Measurements from ENCODE around the gene FAHD2B. TPM values are rescaled to one million over a fixed set of nuclear protein-coding genes. Genes with fewer than 3 reads are reported as not detected.
"Not testable (repeated sequence)": the region's sequence is repeated elsewhere in the genome, so short reads cannot be mapped to it uniquely, and the experiment has no call there.

FAHD2B gene
- polyA plus RNA-seq, 1 donor (not counting 4 experiments of a cell fraction or from before 2014, with no cell fraction given) = 6.3 TPM

DNA sequence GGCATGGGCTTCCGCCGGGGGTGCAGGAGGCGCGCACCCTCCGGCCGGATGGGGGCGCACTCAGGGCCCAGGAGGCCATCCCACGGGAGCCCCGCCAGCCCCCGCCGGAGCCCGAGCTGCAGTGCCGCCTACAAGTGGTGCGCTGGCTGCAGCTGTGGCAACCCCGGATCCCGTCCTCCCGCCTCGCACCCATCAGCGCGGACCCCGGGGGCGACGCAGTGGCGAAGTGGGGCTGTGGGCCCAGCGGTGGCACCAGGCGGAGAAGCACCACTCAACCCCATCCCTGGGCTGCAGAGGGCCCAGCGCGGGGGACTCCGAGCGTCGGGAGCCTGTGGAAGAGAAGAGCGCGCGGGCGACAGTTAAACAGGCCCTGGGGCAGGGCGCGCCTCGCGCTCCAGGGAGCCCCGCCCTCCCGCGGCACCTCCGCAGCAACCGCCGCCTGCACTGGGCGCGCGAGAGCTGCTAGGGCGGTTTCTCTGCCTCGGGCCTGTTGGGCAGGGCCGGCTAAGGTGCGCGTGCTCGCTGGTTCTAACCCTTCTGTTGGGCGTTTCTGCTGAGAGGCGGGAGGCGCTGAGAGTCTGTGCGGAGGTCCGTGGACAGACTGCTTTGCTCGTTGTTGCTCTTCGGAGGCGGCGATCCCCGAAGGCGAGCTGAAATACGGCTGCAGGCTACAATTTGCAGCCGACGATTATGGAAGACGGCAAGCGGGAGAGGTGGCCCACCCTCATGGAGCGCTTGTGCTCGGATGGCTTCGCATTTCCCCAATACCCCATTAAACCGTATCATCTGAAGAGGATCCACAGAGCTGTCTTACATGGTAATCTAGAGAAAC lies 18.6 kb upstream of the FAHD2B start, which contains the start of gene ANKRD36:
Gene ANKRD36 (plus strand): TSS at position 104 of the 832 bp plus-strand sequence. CDS start 587 bp downstream, at position 691.
- FAIRE-seq; H3K36me3 ChIP-seq (ENCODE audit: control insufficient read depth in 2 of 2, extremely low read depth in 1 of 2, insufficient read depth in 2 of 2, low read length in 2 of 2); H3K79me2 ChIP-seq (ENCODE audit: control insufficient read depth, insufficient read depth, low read length); dilution Hi-C loops (cut with MboI; ENCODE audit: extremely low pct_ligation_motif_present, low sequenced_read_pairs); H4K20me1 ChIP-seq (ENCODE audit: control insufficient read depth, extremely low read depth, insufficient read depth, low read length); H3K27me3 ChIP-seq (ENCODE audit: control insufficient read depth, extremely low read depth, insufficient read depth, low read length); H3K9me3 ChIP-seq (ENCODE audit: control insufficient read depth, low read depth, low read length); H3K9me1 ChIP-seq (ENCODE audit: control insufficient read depth, extremely low read depth, insufficient read depth, low read length); H3K4me1 ChIP-seq (ENCODE audit: control insufficient read depth, extremely low read depth, insufficient read depth, low read length): not testable (repeated sequence)
- H3K4me2 ChIP-seq (ENCODE audit: control insufficient read depth, extremely low read depth, insufficient read depth, low read depth, low read length) = peak within 1 kb of the TSS; percentile 87
- H3K27ac ChIP-seq (ENCODE audit: control insufficient read depth, insufficient read depth, low read length) = peak within 1 kb of the TSS; percentile 75
- peak within 1 kb of the TSS; percentile 91 for H2AFZ ChIP-seq (ENCODE audit: control insufficient read depth, low read length)
- H3K9ac ChIP-seq (ENCODE audit: control insufficient read depth, extremely low read depth, insufficient read depth, low read length) = peak within 1 kb of the TSS; percentile 78
- peak within 1 kb of the TSS; percentile 60 to 77 (median 63) for H3K4me3 ChIP-seq (ENCODE audit: control insufficient read depth in 2 of 3, extremely low read depth in 1 of 3, insufficient read depth in 2 of 3, low read depth in 1 of 3, low read length in 3 of 3)
- TF ChIP-seq, protein P1, sequence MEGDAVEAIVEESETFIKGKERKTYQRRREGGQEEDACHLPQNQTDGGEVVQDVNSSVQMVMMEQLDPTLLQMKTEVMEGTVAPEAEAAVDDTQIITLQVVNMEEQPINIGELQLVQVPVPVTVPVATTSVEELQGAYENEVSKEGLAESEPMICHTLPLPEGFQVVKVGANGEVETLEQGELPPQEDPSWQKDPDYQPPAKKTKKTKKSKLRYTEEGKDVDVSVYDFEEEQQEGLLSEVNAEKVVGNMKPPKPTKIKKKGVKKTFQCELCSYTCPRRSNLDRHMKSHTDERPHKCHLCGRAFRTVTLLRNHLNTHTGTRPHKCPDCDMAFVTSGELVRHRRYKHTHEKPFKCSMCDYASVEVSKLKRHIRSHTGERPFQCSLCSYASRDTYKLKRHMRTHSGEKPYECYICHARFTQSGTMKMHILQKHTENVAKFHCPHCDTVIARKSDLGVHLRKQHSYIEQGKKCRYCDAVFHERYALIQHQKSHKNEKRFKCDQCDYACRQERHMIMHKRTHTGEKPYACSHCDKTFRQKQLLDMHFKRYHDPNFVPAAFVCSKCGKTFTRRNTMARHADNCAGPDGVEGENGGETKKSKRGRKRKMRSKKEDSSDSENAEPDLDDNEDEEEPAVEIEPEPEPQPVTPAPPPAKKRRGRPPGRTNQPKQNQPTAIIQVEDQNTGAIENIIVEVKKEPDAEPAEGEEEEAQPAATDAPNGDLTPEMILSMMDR (optimal IDR thresholded peaks at IDR 0.05 in 1 of 3, IDR thresholded peaks at IDR 0.05 in 1 of 3, conservative IDR thresholded peaks at IDR 0.05 in 1 of 3; ENCODE audit: extremely low read depth in 1 of 3, insufficient read depth in 2 of 3, low read length in 3 of 3) = peak in 2 of 3 experiments; percentile 12 to 53
- DNase-seq (ENCODE audit: low read depth, low spot score) = peak; percentile 19

DNA sequence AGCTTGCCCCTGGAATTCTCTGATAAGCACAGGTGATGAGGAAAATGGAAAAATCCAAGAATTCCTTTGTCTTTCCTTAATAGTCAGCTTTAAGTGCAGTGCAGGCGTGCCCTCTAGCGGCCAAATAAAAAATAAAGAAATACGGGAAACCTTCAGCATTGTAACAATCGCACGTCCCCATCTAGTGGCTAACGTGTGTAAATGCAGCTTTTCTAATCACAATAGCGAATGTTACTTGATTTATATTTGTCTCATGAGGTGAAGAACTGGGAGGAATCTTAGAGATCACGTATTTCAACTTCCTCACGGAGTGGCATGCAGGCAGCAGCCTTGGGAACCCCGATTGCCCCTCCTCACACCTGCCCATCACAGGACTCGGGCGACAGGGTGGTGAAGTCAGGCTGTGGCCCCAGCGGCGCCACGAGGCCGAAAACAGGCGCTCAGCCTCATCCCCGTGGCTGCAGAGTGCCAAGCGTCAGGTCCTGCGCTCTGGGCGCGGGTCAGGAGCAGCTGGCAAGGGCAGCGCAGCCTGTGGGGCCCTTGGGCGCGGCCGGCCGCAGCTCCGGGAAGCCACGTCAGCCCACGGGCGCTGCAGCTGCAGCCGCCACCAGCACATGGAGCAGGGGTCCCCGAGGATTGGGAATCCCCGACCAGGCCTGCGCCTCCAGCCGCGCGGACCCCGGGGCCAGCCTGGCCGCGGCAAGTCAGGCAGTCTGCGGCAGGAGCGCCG lies 17.8 kb upstream of the FAHD2B start:
- H3K36me3 ChIP-seq (ENCODE audit: control insufficient read depth in 2 of 2, extremely low read depth in 1 of 2, insufficient read depth in 2 of 2, low read length in 2 of 2); H4K20me1 ChIP-seq (ENCODE audit: control insufficient read depth, extremely low read depth, insufficient read depth, low read length); H3K4me1 ChIP-seq (ENCODE audit: control insufficient read depth, extremely low read depth, insufficient read depth, low read length); dilution Hi-C loops (cut with MboI; ENCODE audit: extremely low pct_ligation_motif_present, low sequenced_read_pairs); H3K9me1 ChIP-seq (ENCODE audit: control insufficient read depth, extremely low read depth, insufficient read depth, low read length); H3K79me2 ChIP-seq (ENCODE audit: control insufficient read depth, insufficient read depth, low read length); H3K9me3 ChIP-seq (ENCODE audit: control insufficient read depth, low read depth, low read length); H3K27me3 ChIP-seq (ENCODE audit: control insufficient read depth, extremely low read depth, insufficient read depth, low read length): not testable (repeated sequence)
- DNase-seq (ENCODE audit: low read depth, low spot score) = peak; percentile 11
- Histone ChIP-seq H3K27ac (ENCODE audit: control insufficient read depth, insufficient read depth, low read length) (peak overlapping the region; percentile 72), H3K4me3 (ENCODE audit: control insufficient read depth in 2 of 3, extremely low read depth in 1 of 3, insufficient read depth in 2 of 3, low read depth in 1 of 3, low read length in 3 of 3) (peak overlapping the region; percentile 57 to 73 (median 63)), H3K9ac (ENCODE audit: control insufficient read depth, extremely low read depth, insufficient read depth, low read length) (peak overlapping the region; percentile 77), H3K4me2 (ENCODE audit: control insufficient read depth, extremely low read depth, insufficient read depth, low read depth, low read length) (peak overlapping the region; percentile 87), H2AFZ (ENCODE audit: control insufficient read depth, low read length) (peak overlapping the region; percentile 91)
- peak; percentile 41 for FAIRE-seq
- TF ChIP-seq, protein P1 (optimal IDR thresholded peaks at IDR 0.05 in 1 of 3, IDR thresholded peaks at IDR 0.05 in 1 of 3, conservative IDR thresholded peaks at IDR 0.05 in 1 of 3; ENCODE audit: extremely low read depth in 1 of 3, insufficient read depth in 2 of 3, low read length in 3 of 3) = peak in 2 of 3 experiments; percentile 56 to 70

DNA sequence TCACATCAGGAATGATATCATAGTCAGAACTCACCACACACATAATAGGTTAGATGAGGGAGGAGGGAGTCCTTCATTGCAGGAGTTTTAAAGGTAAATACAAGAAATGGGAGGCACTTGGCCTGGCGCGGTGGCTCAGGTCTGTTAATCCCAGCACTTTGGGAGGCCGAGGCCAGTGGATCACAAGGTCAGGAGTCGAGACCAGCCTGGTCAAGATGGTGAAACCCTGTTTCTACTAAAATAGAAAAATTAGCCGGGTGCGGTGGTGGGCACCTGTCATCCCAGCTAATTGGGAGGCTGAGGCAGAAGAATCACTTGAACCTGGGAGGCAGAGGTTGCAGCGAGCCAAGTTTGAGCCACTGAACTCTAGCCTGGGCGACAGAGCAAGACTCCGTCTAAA lies 16.6 kb upstream of the FAHD2B start:
- H3K36me3 ChIP-seq (ENCODE audit: control insufficient read depth in 2 of 2, extremely low read depth in 1 of 2, insufficient read depth in 2 of 2, low read length in 2 of 2); H2AFZ ChIP-seq (ENCODE audit: control insufficient read depth, low read length); FAIRE-seq; H3K79me2 ChIP-seq (ENCODE audit: control insufficient read depth, insufficient read depth, low read length); H3K9me3 ChIP-seq (ENCODE audit: control insufficient read depth, low read depth, low read length); H3K4me3 ChIP-seq (ENCODE audit: control insufficient read depth in 2 of 3, extremely low read depth in 1 of 3, insufficient read depth in 2 of 3, low read depth in 1 of 3, low read length in 3 of 3); DNase-seq (ENCODE audit: low read depth, low spot score); H3K4me1 ChIP-seq (ENCODE audit: control insufficient read depth, extremely low read depth, insufficient read depth, low read length); H3K9ac ChIP-seq (ENCODE audit: control insufficient read depth, extremely low read depth, insufficient read depth, low read length); H3K27me3 ChIP-seq (ENCODE audit: control insufficient read depth, extremely low read depth, insufficient read depth, low read length); H3K9me1 ChIP-seq (ENCODE audit: control insufficient read depth, extremely low read depth, insufficient read depth, low read length); H4K20me1 ChIP-seq (ENCODE audit: control insufficient read depth, extremely low read depth, insufficient read depth, low read length); H3K27ac ChIP-seq (ENCODE audit: control insufficient read depth, insufficient read depth, low read length); H3K4me2 ChIP-seq (ENCODE audit: control insufficient read depth, extremely low read depth, insufficient read depth, low read depth, low read length); dilution Hi-C loops (cut with MboI; ENCODE audit: extremely low pct_ligation_motif_present, low sequenced_read_pairs): not testable (repeated sequence)

Data from keratinocyte (primary cell).